T-helper 2 cell treated with Interferon-gamma antibody and Interleukin-4, amounts not matched to agents 5 μg/mL and 100 μg/mL, for 36 hours (primary cell): ENCODE results near the gene DCLK2.

Experiments used
- DNase-seq: peaks from one replicate; pipeline ENCODE4 v3.0.0; 2021; ENCODE audit warnings: low spot score
- H3K27ac Mint-ChIP-seq: one replicate; pipeline ENCODE4 v1.8.0; 2021; ENCODE audit warnings: mild to moderate bottlenecking, mixed read lengths
- H3K27me3 Mint-ChIP-seq: one replicate; pipeline ENCODE4 v1.8.0; 2021; ENCODE audit warnings: low read depth, mixed read lengths
- H3K36me3 Mint-ChIP-seq: one replicate; pipeline ENCODE4 v1.8.0; 2021; ENCODE audit warnings: low read depth, mixed read lengths
- H3K4me1 Mint-ChIP-seq: one replicate; pipeline ENCODE4 v1.8.0; 2021; ENCODE audit warnings: low read depth, mixed read lengths
- H3K4me3 Mint-ChIP-seq: one replicate; pipeline ENCODE4 v1.8.0; 2022; ENCODE audit warnings: mild to moderate bottlenecking, moderate library complexity, mixed read lengths
- H3K9me3 Mint-ChIP-seq: one replicate; pipeline ENCODE4 v1.8.0; 2021; ENCODE audit warnings: mixed read lengths

Gene DCLK2

DNA sequence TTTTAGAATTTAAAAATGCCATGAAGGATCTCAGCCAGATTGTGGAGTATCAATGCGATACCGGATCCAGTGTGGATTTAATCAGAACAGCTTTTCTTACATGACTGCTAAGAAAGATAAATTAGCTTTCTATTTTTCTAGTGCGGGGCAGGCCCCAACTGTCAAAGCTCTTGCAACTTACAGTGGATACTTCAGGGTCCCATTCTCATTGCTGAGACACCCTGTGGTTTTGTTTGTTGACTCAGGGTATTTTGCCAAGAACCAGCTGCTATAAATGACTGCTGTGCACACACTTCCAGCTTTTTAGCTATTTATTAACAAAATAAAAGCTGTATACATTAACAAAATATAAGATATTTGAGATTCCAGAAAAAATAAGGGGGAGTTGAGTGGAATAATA, 166.4 kb downstream of the DCLK2 start:
- H3K27me3 Mint-ChIP-seq, result peaks cover 5% of the 10 kb centered on the region
- no peak overlapping the region for H3K27ac Mint-ChIP-seq
- H3K36me3 Mint-ChIP-seq, result no peaks in the 10 kb centered on the region
- H3K4me3 Mint-ChIP-seq, result no peak overlapping the region
- no peaks in the 10 kb centered on the region for H3K9me3 Mint-ChIP-seq
- H3K4me1 Mint-ChIP-seq, result no peaks in the 10 kb centered on the region
- no peak for DNase-seq

GRCh38 chr4:150247184-150247583, 168.9 kb downstream of the DCLK2 start:
- peaks cover 5% of the 10 kb centered on the region for H3K27me3 Mint-ChIP-seq
- no peaks in the 10 kb centered on the region for H3K36me3 Mint-ChIP-seq
- H3K4me3 Mint-ChIP-seq, result no peak overlapping the region
- DNase-seq, result no peak
- H3K27ac Mint-ChIP-seq, result no peak overlapping the region
- no peaks in the 10 kb centered on the region for H3K9me3 Mint-ChIP-seq
- H3K4me1 Mint-ChIP-seq, result no peaks in the 10 kb centered on the region

DNA sequence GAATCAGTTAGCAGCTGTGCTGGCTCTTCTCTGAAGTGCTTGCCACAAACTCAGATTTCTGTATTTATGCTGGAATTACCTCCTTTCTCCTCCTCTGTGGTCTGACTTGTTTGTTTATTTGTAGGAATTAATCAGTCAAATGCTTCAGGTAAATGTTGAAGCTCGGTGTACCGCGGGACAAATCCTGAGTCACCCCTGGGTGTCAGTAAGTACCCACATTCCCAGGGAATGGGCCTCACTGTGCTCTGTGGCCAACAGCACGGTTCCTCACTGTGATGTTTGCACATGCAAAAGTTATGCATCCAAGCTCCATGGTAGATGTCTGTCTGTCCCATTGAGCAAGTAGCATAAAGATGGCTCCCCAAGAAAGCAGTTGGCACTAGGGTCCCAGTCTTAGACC, 169.9 kb downstream of the DCLK2 start:
- Mint-ChIP-seq H3K9me3 (no peaks in the 10 kb centered on the region), H3K27me3 (no peaks in the 10 kb centered on the region), H3K36me3 (no peaks in the 10 kb centered on the region), H3K4me1 (no peaks in the 10 kb centered on the region), H3K27ac (no peak overlapping the region), H3K4me3 (no peak overlapping the region)
- no peak for DNase-seq

DNA sequence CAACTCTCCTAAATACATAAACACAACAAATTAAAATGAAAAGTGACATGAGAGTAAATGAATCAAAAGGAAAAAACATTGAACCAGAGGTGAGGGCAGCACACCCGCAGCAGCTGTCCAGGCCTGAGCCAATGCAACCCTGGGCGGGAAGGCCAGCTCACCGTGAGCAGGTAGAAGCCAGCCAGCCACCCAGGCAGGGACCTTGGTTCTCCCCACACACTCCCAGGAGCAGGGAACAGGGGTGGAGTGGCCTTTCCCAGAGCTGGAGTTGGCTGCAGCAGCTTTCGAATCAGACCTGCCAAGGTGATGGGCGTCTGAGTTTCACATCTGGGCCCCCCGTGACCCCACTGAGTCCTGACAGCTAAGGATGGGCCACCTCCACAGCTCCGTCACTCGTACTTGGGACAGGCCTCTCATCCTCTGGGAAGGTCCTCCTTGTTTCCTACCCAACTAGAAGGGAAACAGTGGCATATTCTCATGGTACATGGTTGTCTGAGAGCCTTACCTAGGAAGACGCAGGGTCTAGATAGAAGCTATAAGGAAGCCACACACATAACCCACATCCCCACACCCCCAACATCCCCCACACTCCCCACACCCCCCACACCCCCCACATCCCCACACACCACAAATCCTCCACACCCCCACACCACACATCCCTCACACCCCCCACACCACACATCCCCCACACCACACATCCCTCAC, 172.2 kb downstream of the DCLK2 start:
- Mint-ChIP-seq H3K4me1 (no peaks in the 10 kb centered on the region), H3K27me3 (no peaks in the 10 kb centered on the region), H3K4me3 (no peak overlapping the region), H3K9me3 (no peaks in the 10 kb centered on the region), H3K36me3 (no peaks in the 10 kb centered on the region), H3K27ac (no peak overlapping the region)
- no peak for DNase-seq

GRCh38 chr4:150250998-150251651, 172.9 kb downstream of the DCLK2 start:
- Mint-ChIP-seq H3K27me3 (no peaks in the 10 kb centered on the region), H3K9me3 (no peaks in the 10 kb centered on the region), H3K4me3 (no peak overlapping the region), H3K36me3 (no peaks in the 10 kb centered on the region), H3K4me1 (no peaks in the 10 kb centered on the region), H3K27ac (no peak overlapping the region)
- DNase-seq, result no peak

DNA sequence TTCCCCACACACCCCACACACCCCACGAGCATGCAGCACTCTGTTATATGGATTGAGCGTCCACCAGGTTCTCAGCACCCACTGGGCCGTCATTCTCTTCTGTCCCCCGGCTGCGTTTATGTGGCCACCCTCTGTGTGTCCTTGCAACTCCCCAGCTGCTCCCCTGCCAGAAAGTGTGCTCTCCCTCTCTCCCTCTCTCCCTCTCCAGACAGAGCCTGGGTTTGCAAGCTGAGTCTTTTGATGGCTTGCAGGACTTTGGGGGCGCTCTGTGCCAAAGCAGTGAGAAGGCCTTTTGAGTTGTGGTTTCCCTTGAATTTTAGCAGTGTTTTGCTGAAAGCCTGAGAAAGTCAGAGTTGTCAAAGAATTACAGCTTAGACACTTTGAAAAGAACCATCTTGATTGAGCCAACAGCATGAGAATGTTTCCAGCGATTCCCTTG, 173.5 kb downstream of the DCLK2 start:
- no peak for DNase-seq

GRCh38 chr4:150252306-150252705, 174.1 kb downstream of the DCLK2 start:
- Mint-ChIP-seq H3K4me3 (no peak overlapping the region), H3K27me3 (no peaks in the 10 kb centered on the region), H3K4me1 (no peaks in the 10 kb centered on the region), H3K27ac (no peak overlapping the region), H3K9me3 (no peaks in the 10 kb centered on the region), H3K36me3 (no peaks in the 10 kb centered on the region)
- no peak for DNase-seq

More for the DNA sequence above, 173.5 kb downstream of the DCLK2 start:
- H3K27ac Mint-ChIP-seq, result no peak overlapping the region
- H3K4me3 Mint-ChIP-seq, result no peak overlapping the region
- H3K36me3 Mint-ChIP-seq, result no peaks in the 10 kb centered on the region
- H3K9me3 Mint-ChIP-seq, result no peaks in the 10 kb centered on the region
- no peaks in the 10 kb centered on the region for H3K4me1 Mint-ChIP-seq
- no peaks in the 10 kb centered on the region for H3K27me3 Mint-ChIP-seq

GRCh38 chr4:150252741-150253140, 174.5 kb downstream of the DCLK2 start:
- DNase-seq, result no peak
- Mint-ChIP-seq H3K27me3 (no peaks in the 10 kb centered on the region), H3K4me1 (no peaks in the 10 kb centered on the region), H3K36me3 (no peaks in the 10 kb centered on the region), H3K4me3 (no peak overlapping the region), H3K27ac (no peak overlapping the region), H3K9me3 (no peaks in the 10 kb centered on the region)

- no peaks in the 10 kb centered on the region for H3K9me3 Mint-ChIP-seq
- no peak overlapping the region for H3K4me3 Mint-ChIP-seq
- H3K36me3 Mint-ChIP-seq, result no peaks in the 10 kb centered on the region
- no peaks in the 10 kb centered on the region for H3K4me1 Mint-ChIP-seq
- no peaks in the 10 kb centered on the region for H3K27me3 Mint-ChIP-seq
- no peak for DNase-seq
- H3K27ac Mint-ChIP-seq, result no peak overlapping the region
Observed at GRCh38 chr4:150253416-150253815, 175.2 kb downstream of the DCLK2 start.

DNA sequence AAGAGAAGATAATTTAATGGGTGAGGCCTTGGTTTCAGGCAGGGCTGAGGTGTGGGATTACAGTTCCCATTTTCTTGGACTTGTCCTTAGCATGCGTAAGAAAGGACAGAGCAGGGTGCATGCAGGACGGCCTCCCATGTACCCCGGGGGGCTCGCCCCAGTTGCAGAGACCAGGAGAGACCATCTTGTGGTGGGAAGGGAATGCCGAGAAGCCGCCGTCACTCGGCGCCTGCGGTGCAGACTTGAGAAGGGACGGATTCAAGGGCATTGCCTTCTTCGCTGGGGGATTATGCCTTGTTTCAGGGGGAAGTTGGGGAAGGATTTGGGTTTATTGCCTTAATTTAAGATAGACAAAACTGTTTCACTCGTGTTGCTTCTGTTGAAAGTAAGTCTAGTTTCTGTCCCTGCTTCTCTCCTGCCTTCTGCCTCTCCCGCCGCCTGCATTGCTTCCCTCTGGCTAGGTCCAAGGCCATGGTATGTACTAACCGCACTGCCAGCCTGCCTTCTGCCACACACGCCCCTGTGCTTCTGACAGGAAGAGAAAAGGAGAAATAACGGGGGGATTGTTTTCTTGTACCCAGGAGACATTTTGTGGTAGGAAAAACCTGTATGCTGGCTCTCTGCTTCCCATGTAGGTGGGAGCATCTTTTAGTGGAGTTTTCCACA, 175.9 kb downstream of the DCLK2 start:
- Mint-ChIP-seq H3K27me3 (no peaks in the 10 kb centered on the region), H3K9me3 (no peaks in the 10 kb centered on the region), H3K27ac (no peak overlapping the region), H3K4me3 (no peak overlapping the region), H3K4me1 (no peaks in the 10 kb centered on the region), H3K36me3 (no peaks in the 10 kb centered on the region)
- no peak for DNase-seq

DNA sequence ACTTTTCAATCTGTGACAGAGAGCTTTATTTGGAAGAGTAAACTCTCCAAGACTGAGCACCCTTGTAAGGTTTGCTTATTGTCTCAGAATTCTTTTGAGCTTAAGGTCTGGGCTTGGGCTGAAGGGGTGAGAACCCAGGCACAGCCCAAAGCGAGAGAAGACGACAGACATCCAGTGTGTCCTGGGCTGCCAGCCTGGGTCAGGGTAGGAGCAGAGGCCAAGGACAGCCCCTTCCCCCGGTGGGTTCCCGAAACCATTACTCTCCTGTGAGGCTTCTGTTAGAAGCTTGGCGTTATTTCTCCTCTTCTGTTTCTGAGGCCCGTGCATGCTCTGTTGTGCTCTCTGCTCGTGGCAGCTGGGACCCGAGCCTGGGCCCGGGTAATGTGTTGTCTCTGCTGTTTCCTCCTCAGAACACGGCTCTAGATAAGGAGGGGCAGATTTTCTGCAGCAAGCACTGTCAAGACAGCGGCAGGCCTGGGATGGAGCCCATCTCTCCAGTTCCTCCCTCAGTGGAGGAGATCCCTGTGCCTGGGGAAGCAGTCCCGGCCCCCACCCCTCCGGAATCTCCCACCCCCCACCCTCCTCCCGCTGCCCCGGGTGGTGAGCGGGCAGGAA, 177.5 kb downstream of the DCLK2 start:
- Mint-ChIP-seq H3K27ac (no peak overlapping the region), H3K4me3 (no peak overlapping the region)

GRCh38 chr4:150256225-150256620, 178.0 kb downstream of the DCLK2 start:
- Mint-ChIP-seq H3K27ac (no peak overlapping the region), H3K4me3 (no peak overlapping the region), H3K9me3 (no peaks in the 10 kb centered on the region), H3K27me3 (no peaks in the 10 kb centered on the region), H3K4me1 (no peaks in the 10 kb centered on the region), H3K36me3 (no peaks in the 10 kb centered on the region)
- no peak for DNase-seq

More for the DNA sequence above, 177.5 kb downstream of the DCLK2 start:
- Mint-ChIP-seq H3K36me3 (no peaks in the 10 kb centered on the region), H3K4me1 (no peaks in the 10 kb centered on the region), H3K27me3 (no peaks in the 10 kb centered on the region), H3K9me3 (no peaks in the 10 kb centered on the region)
- DNase-seq, result no peak

- no peak for DNase-seq
- no peak overlapping the region for H3K27ac Mint-ChIP-seq
- H3K4me3 Mint-ChIP-seq, result no peak overlapping the region
- H3K9me3 Mint-ChIP-seq, result no peaks in the 10 kb centered on the region
- no peaks in the 10 kb centered on the region for H3K27me3 Mint-ChIP-seq
- no peaks in the 10 kb centered on the region for H3K36me3 Mint-ChIP-seq
- no peaks in the 10 kb centered on the region for H3K4me1 Mint-ChIP-seq
Observed at GRCh38 chr4:150256841-150257730, 178.8 kb downstream of the DCLK2 start.
